ENCODE results near the gene RNF38. TPM values are rescaled to one million over a fixed set of nuclear protein-coding genes. Genes with fewer than 3 reads are reported as not detected.
A peak's percentile ranks its signal among the peaks of the same experiment; 100 is the strongest.
"Not testable (repeated sequence)": the region's sequence is repeated elsewhere in the genome, so short reads cannot be mapped to it uniquely, and the experiment has no call there.

Gene RNF38
- total and polyA plus RNA-seq, 2 donors (not counting 3 experiments of a cell fraction or from before 2014, with no cell fraction given), result 36.7 to 47.2 TPM

GRCh38 chr9:36448017-36448416, 47.9 kb upstream of the RNF38 start:
- Histone ChIP-seq H2AFZ (ENCODE audit: low read depth, low read length) (no peak overlapping the region), H3K9me3 (replicated peaks; ENCODE audit: control insufficient read depth, insufficient read depth, low read length) (no peaks in the 10 kb centered on the region), H3K4me2 (ENCODE audit: insufficient read depth, low read length) (no peak overlapping the region), H3K27me3 (ENCODE audit: control insufficient read depth in 2 of 2, insufficient read depth in 2 of 2, low read length in 2 of 2) (no peaks in the 10 kb centered on the region), H3K79me2 (ENCODE audit: control insufficient read depth, insufficient read depth, low read length) (peaks cover 27% of the 10 kb centered on the region), H3K9ac (replicated peaks; ENCODE audit: extremely low read depth, insufficient read depth, low read length) (no peak overlapping the region), H4K20me1 (replicated peaks; ENCODE audit: control insufficient read depth, extremely low read depth, insufficient read depth, low read length) (peaks cover 3% of the 10 kb centered on the region), H3K9me1 (replicated peaks; ENCODE audit: control insufficient read depth, extremely low read depth, insufficient read depth, low read length) (no peaks in the 10 kb centered on the region), H3K27ac (ENCODE audit: insufficient read depth, low read depth, low read length) (no peak overlapping the region), H3K4me3 (replicated peaks in 1 of 3; ENCODE audit: insufficient read depth in 1 of 3, low read depth in 1 of 3, low read length in 3 of 3) (no peak overlapping the region), H3K36me3 (ENCODE audit: control insufficient read depth in 2 of 2, extremely low read depth in 1 of 2, insufficient read depth in 2 of 2, low read length in 2 of 2) (no peaks in the 10 kb centered on the region), H3K4me1 (ENCODE audit: control insufficient read depth, extremely low read depth, insufficient read depth, low read length) (no peaks in the 10 kb centered on the region)
- intact Hi-C loops (cut with micrococcal nuclease), result no loop called here
- TF ChIP-seq EZH2 (IDR thresholded peaks at IDR 0.05; ENCODE audit: borderline replicate concordance, low read depth, low read length, severe bottlenecking), result no peak
- TF ChIP-seq JUN (IDR thresholded peaks at IDR 0.05; ENCODE audit: borderline replicate concordance, insufficient read depth, insufficient read length, low read depth), result no peak
- TF ChIP-seq POLR2A (IDR thresholded peaks at IDR 0.05; ENCODE audit: low read depth, low read length), result no peak
- TF ChIP-seq, protein P1, sequence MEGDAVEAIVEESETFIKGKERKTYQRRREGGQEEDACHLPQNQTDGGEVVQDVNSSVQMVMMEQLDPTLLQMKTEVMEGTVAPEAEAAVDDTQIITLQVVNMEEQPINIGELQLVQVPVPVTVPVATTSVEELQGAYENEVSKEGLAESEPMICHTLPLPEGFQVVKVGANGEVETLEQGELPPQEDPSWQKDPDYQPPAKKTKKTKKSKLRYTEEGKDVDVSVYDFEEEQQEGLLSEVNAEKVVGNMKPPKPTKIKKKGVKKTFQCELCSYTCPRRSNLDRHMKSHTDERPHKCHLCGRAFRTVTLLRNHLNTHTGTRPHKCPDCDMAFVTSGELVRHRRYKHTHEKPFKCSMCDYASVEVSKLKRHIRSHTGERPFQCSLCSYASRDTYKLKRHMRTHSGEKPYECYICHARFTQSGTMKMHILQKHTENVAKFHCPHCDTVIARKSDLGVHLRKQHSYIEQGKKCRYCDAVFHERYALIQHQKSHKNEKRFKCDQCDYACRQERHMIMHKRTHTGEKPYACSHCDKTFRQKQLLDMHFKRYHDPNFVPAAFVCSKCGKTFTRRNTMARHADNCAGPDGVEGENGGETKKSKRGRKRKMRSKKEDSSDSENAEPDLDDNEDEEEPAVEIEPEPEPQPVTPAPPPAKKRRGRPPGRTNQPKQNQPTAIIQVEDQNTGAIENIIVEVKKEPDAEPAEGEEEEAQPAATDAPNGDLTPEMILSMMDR (IDR thresholded peaks at IDR 0.05; ENCODE audit: extremely low read depth in 1 of 2, insufficient read depth in 1 of 2, low read depth in 1 of 2, low read length in 2 of 2), result no peak
- TF ChIP-seq FOS (IDR thresholded peaks at IDR 0.05; ENCODE audit: borderline replicate concordance, insufficient read depth, low read length), result no peak
- TF ChIP-seq GATA2 (IDR thresholded peaks at IDR 0.05; ENCODE audit: insufficient read depth, insufficient read length, low read depth, low read length), result no peak
- no peak for TF ChIP-seq POLR2AphosphoS5 (IDR thresholded peaks at IDR 0.05; ENCODE audit: insufficient read depth, low read depth, low read length)
- TF ChIP-seq MAX (IDR thresholded peaks at IDR 0.05; ENCODE audit: insufficient read depth, insufficient read length), result no peak
- no peak for TF ChIP-seq MYC (IDR thresholded peaks at IDR 0.05; ENCODE audit: low read depth, low read length)
- dilution Hi-C loops (cut with MboI; ENCODE audit: extremely low pct_ligation_motif_present, low sequenced_read_pairs), result no loop called here
- DNase-seq (ENCODE audit: low read depth, low spot score) (no peak), FAIRE-seq (peak; percentile 4)
- BruUV-seq (replicated peaks), result no TSS peak
- CTCF ChIA-PET, result interaction anchor here (1.2 to 2.4 kb wide), 4 partner anchors 9 to 104 kb away, joined by 3 to 33 read pairs (median 5); no protein-coding TSS in a partner anchor
- POLR2A ChIA-PET, result no interaction called here

- H3K9me1 ChIP-seq (replicated peaks; ENCODE audit: control insufficient read depth, extremely low read depth, insufficient read depth, low read length); dilution Hi-C loops (cut with MboI; ENCODE audit: extremely low pct_ligation_motif_present, low sequenced_read_pairs); H3K4me1 ChIP-seq (ENCODE audit: control insufficient read depth, extremely low read depth, insufficient read depth, low read length); H3K36me3 ChIP-seq (ENCODE audit: control insufficient read depth in 2 of 2, extremely low read depth in 1 of 2, insufficient read depth in 2 of 2, low read length in 2 of 2); FAIRE-seq; H4K20me1 ChIP-seq (replicated peaks; ENCODE audit: control insufficient read depth, extremely low read depth, insufficient read depth, low read length); DNase-seq (ENCODE audit: low read depth, low spot score); H3K4me2 ChIP-seq (ENCODE audit: insufficient read depth, low read length); H3K9me3 ChIP-seq (replicated peaks; ENCODE audit: control insufficient read depth, insufficient read depth, low read length); H3K9ac ChIP-seq (replicated peaks; ENCODE audit: extremely low read depth, insufficient read depth, low read length); H3K27me3 ChIP-seq (ENCODE audit: control insufficient read depth in 2 of 2, insufficient read depth in 2 of 2, low read length in 2 of 2); intact Hi-C loops (cut with micrococcal nuclease); H3K4me3 ChIP-seq (replicated peaks in 1 of 3; ENCODE audit: insufficient read depth in 1 of 3, low read depth in 1 of 3, low read length in 3 of 3); BruUV-seq (replicated peaks); H3K27ac ChIP-seq (ENCODE audit: insufficient read depth, low read depth, low read length); H2AFZ ChIP-seq (ENCODE audit: low read depth, low read length): not testable (repeated sequence)
- ChIA-PET CTCF (interaction anchor here (0.6 to 2.4 kb wide), 4 partner anchors 12 to 39 kb away, joined by 3 to 33 read pairs (median 3); no protein-coding TSS in a partner anchor), POLR2A (interaction anchor here (0.7 kb wide), 1 partner anchor 10 kb away, joined by 12 read pairs; no protein-coding TSS in a partner anchor)
- H3K79me2 ChIP-seq (ENCODE audit: control insufficient read depth, insufficient read depth, low read length), result peaks cover 33% of the 10 kb centered on the region
These were observed 46.6 kb upstream of the RNF38 start for GRCh38 chr9:36446678-36447077.
